Measurements from ENCODE around the gene CD8A.
"Not testable (repeated sequence)": the region's sequence is repeated elsewhere in the genome, so short reads cannot be mapped to it uniquely, and the experiment has no call there.

Gene CD8A

DNA sequence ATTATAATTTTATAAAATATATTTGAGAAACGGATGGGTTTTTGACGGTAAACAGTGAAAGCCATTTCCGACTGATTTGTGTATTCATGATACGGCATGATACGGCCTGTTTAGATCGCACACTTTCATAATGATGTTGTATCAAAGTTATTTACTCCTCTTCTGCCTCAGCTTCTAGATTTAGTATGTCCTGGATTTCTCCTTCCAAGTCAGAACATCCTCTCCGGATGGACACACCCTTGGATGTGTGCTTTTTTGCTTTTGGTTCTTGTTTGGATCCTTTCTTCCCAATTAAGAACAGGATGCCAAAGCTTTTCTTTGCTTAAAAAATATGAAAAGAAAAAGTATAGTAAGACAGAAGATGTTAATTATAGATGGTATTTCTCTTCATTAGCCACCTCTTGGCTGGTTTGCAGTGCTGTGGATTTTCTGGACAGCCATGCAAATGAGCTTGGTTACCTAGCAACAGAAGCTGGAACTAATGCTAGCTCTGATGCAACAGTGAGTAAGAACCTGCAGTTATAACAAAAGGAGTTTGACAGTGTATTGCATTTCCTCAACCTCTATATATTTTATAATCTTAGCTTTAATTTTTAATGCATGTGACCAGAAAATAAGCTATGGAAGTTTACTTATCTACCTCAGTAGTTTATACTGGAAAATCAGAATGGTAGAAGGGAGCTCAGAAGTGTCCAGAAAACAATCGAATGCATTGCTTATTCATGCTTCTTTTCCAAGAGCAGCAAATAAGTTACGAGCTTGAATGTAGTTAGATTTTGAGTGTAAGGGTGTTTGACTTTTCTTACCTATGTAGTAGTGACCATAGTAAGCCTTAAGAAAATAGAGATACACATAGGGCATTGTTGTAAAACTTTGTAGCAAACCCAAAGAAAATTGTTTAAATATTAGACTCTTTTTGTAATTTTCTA is 42.7 kb downstream of the CD8A start:
- Histone ChIP-seq H3K27me3 (ENCODE audit: insufficient read depth, poor library complexity, severe bottlenecking) (no peaks in the 10 kb centered on the region), H3K4me3 (replicated peaks; ENCODE audit: insufficient read depth, low read length) (no peak overlapping the region), H3K27ac (replicated peaks) (no peak overlapping the region)
- no peak for TF ChIP-seq GABPA (IDR thresholded peaks at IDR 0.05; ENCODE audit: low read depth)
- no peak for TF ChIP-seq SPI1 (IDR thresholded peaks at IDR 0.05; ENCODE audit: borderline replicate concordance, low read depth)
- TF ChIP-seq, protein P1, sequence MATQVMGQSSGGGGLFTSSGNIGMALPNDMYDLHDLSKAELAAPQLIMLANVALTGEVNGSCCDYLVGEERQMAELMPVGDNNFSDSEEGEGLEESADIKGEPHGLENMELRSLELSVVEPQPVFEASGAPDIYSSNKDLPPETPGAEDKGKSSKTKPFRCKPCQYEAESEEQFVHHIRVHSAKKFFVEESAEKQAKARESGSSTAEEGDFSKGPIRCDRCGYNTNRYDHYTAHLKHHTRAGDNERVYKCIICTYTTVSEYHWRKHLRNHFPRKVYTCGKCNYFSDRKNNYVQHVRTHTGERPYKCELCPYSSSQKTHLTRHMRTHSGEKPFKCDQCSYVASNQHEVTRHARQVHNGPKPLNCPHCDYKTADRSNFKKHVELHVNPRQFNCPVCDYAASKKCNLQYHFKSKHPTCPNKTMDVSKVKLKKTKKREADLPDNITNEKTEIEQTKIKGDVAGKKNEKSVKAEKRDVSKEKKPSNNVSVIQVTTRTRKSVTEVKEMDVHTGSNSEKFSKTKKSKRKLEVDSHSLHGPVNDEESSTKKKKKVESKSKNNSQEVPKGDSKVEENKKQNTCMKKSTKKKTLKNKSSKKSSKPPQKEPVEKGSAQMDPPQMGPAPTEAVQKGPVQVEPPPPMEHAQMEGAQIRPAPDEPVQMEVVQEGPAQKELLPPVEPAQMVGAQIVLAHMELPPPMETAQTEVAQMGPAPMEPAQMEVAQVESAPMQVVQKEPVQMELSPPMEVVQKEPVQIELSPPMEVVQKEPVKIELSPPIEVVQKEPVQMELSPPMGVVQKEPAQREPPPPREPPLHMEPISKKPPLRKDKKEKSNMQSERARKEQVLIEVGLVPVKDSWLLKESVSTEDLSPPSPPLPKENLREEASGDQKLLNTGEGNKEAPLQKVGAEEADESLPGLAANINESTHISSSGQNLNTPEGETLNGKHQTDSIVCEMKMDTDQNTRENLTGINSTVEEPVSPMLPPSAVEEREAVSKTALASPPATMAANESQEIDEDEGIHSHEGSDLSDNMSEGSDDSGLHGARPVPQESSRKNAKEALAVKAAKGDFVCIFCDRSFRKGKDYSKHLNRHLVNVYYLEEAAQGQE (IDR thresholded peaks at IDR 0.05; ENCODE audit: insufficient replicate concordance, low read depth), result no peak
- no peak for TF ChIP-seq POLR2AphosphoS5 (IDR thresholded peaks at IDR 0.05; ENCODE audit: low read depth)
- peak; percentile 16 to 41 for DNase-seq (ENCODE audit: low read depth in 1 of 2, low spot score in 1 of 2)

DNA sequence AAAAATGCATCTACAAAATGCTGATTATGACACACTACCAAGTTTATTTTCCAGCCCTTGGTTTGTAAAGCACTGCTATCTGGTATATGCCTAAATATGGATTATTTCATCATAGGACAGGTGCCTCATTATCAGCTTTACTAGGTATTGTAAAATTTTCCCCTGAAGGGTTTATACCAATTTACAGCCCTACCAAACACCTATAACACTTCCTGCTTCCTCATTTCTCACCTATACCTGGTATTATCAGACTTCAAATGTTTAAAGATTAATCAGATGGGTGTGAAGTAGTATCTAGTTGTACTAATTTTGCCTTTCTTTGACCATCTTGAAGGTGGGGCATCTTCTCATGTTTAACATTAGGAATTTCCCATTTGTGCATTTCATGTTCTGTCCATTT is 43.8 kb downstream of the CD8A start:
- TF ChIP-seq GABPA (IDR thresholded peaks at IDR 0.05; ENCODE audit: low read depth) (no peak), POLR2AphosphoS5 (IDR thresholded peaks at IDR 0.05; ENCODE audit: low read depth) (no peak), SPI1 (IDR thresholded peaks at IDR 0.05; ENCODE audit: borderline replicate concordance, low read depth) (no peak)
- TF ChIP-seq, protein P2, sequence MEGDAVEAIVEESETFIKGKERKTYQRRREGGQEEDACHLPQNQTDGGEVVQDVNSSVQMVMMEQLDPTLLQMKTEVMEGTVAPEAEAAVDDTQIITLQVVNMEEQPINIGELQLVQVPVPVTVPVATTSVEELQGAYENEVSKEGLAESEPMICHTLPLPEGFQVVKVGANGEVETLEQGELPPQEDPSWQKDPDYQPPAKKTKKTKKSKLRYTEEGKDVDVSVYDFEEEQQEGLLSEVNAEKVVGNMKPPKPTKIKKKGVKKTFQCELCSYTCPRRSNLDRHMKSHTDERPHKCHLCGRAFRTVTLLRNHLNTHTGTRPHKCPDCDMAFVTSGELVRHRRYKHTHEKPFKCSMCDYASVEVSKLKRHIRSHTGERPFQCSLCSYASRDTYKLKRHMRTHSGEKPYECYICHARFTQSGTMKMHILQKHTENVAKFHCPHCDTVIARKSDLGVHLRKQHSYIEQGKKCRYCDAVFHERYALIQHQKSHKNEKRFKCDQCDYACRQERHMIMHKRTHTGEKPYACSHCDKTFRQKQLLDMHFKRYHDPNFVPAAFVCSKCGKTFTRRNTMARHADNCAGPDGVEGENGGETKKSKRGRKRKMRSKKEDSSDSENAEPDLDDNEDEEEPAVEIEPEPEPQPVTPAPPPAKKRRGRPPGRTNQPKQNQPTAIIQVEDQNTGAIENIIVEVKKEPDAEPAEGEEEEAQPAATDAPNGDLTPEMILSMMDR (IDR thresholded peaks at IDR 0.05; ENCODE audit: insufficient read depth, low read length), result no peak
- TF ChIP-seq, protein P1 (IDR thresholded peaks at IDR 0.05; ENCODE audit: insufficient replicate concordance, low read depth), result no peak
- no peaks in the 10 kb centered on the region for H3K27me3 ChIP-seq (ENCODE audit: insufficient read depth, poor library complexity, severe bottlenecking)
- DNase-seq (ENCODE audit: low read depth in 1 of 2, low spot score in 1 of 2), result no peak
- H3K4me3 ChIP-seq (replicated peaks; ENCODE audit: insufficient read depth, low read length), result no peak overlapping the region
- no peak overlapping the region for H3K27ac ChIP-seq (replicated peaks)

DNA sequence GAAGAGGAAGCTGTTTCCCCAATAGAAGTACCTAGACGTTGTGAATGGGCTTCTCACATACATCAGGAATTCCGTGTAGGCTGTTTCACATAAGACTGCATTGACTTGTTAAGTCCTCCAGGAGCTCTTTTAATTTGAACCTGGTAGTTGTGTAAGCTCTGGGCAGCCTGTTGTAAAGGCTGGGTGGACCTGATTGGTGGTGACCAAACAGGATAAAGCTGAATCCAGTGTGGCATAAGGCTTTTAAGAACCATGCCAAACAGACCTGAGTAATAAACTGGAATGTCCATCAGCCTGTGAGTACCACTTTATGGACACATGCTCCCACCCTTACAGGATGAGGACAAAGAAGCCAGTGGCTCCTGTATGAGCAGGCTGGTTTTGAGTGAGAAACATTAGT is 46.6 kb downstream of the CD8A start:
- no peak for DNase-seq (ENCODE audit: low read depth in 1 of 2, low spot score in 1 of 2)
- H3K27me3 ChIP-seq (ENCODE audit: insufficient read depth, poor library complexity, severe bottlenecking), result no peaks in the 10 kb centered on the region
- TF ChIP-seq SPI1 (IDR thresholded peaks at IDR 0.05; ENCODE audit: borderline replicate concordance, low read depth) (no peak), POLR2AphosphoS5 (IDR thresholded peaks at IDR 0.05; ENCODE audit: low read depth) (no peak), GABPA (IDR thresholded peaks at IDR 0.05; ENCODE audit: low read depth) (no peak)
- TF ChIP-seq, protein P2 (IDR thresholded peaks at IDR 0.05; ENCODE audit: insufficient read depth, low read length), result no peak
- TF ChIP-seq, protein P1 (IDR thresholded peaks at IDR 0.05; ENCODE audit: insufficient replicate concordance, low read depth), result no peak
- H3K27ac ChIP-seq (replicated peaks), result no peak overlapping the region
- H3K4me3 ChIP-seq (replicated peaks; ENCODE audit: insufficient read depth, low read length), result no peak overlapping the region

DNA sequence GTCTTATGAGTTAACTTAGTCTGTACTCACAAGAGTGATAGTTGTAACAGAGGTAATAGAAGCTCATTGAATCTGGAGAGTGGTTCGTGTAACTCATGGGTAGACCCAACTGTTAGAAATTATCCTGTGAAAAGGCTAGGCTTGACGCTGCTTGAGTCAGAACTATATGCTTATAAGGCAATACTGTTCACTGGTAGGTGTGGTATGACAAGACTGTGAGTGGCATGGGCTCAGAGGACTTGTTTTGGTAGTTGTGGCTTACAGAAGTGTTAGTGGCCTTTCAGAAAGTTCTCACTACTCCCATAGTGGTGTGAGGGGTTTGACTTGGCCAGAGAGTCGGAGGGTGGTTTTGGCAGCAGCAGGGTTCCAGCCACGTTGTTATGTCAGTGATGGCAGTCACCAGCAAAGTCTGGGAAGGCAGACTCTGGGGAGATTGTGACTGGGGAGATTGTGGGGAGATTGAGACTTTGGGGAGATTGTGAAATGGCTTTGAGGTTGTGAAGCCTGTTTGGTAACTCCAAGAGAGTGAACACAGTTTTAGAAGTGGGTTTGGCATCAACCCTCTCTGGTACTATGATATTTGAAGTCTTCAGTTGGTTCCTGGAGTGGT is 48.7 kb downstream of the CD8A start:
- peak in 1 of 2 experiments; percentile 6 for DNase-seq (ENCODE audit: low read depth in 1 of 2, low spot score in 1 of 2)
- not testable (repeated sequence) for H3K27me3 ChIP-seq (ENCODE audit: insufficient read depth, poor library complexity, severe bottlenecking); H3K27ac ChIP-seq (replicated peaks); H3K4me3 ChIP-seq (replicated peaks; ENCODE audit: insufficient read depth, low read length)

DNA sequence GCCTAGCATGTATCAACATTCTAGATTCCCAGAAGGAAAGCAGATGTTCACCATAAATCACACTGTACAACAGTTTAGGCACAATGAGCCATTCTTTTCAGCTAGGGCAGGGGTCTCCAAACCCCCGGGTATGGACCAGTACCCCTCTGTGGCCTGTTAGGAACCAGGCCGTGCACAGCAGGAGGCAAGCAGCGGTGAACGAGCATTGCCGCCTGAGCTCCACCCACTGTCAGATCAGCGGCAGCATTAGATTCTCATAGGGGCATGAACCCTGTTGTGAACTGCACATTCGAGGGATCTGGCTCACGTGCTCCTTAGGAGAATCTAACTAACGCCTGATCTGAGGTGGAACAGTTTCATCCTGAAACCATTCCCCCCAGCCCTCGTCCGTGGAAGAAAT is 50.8 kb downstream of the CD8A start:
- DNase-seq (ENCODE audit: low read depth in 1 of 2, low spot score in 1 of 2); H3K27me3 ChIP-seq (ENCODE audit: insufficient read depth, poor library complexity, severe bottlenecking); H3K27ac ChIP-seq (replicated peaks); H3K4me3 ChIP-seq (replicated peaks; ENCODE audit: insufficient read depth, low read length): not testable (repeated sequence)

DNA sequence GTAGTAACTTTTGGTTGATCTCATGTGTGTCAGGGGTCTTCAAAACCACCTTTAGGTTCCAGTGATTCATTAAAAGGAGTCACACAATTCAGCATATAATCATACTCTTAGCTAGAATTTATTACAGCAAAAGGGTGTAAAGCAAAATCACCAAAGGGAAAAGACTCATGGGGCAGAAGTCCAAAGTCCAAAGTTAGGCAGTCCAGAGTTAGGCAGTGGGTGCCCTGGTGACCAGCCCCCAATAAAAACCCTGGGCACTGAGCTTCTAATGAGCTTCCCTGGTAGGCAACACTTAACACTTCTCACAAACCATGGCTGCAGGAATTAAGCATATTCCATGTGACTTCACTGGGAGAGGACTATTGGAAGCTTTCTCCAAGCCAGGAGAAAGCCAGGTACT is 51.2 kb downstream of the CD8A start:
- H3K4me3 ChIP-seq (replicated peaks; ENCODE audit: insufficient read depth, low read length); H3K27me3 ChIP-seq (ENCODE audit: insufficient read depth, poor library complexity, severe bottlenecking); DNase-seq (ENCODE audit: low read depth in 1 of 2, low spot score in 1 of 2); H3K27ac ChIP-seq (replicated peaks): not testable (repeated sequence)

Measured in HL-60 (cell line).